SK-N-SH (cell line): Measurements from ENCODE around the gene AMPH.

Source experiments
- CTCF ChIP-seq: fragments of 200-600 bp; sonication (generic); IDR thresholded peaks from 2 replicates; pipeline ENCODE4 v1.6.1; 2017; ENCODE audit warnings: antibody characterized with exemption, mild to moderate bottlenecking, moderate library complexity
- EP300 ChIP-seq, 2 experiments: IDR thresholded peaks; 2 replicates each; pipeline versions ENCODE4 v1.4.0 to v1.6.1; 2012; ENCODE audit warnings: borderline replicate concordance in 1 of 2, low read depth in 1 of 2, low read length in 1 of 2
- GATA2 ChIP-seq: sonication (generic); formaldehyde crosslinking; IDR thresholded peaks from 2 replicates; pipeline ENCODE4 v1.5.0; 2020; ENCODE audit warnings: mild to moderate bottlenecking, missing genetic modification reagents
- RAD21 ChIP-seq: IDR thresholded peaks from 2 replicates; pipeline ENCODE4 v1.6.1; 2012; ENCODE audit warnings: mild to moderate bottlenecking, low read length
- REST ChIP-seq: IDR thresholded peaks from 2 replicates; pipeline ENCODE4 v1.6.1; 2012; ENCODE audit warnings: mild to moderate bottlenecking, low read depth, low read length, moderate library complexity
- RFX5 ChIP-seq: IDR thresholded peaks from 2 replicates; pipeline ENCODE4 v1.6.1; 2012; ENCODE audit warnings: mild to moderate bottlenecking, improper control_type of control experiment, low read length
- TAF1 ChIP-seq: IDR thresholded peaks from 2 replicates; pipeline ENCODE4 v1.6.1; 2012; ENCODE audit warnings: low read depth, mild to moderate bottlenecking, low read length, moderate library complexity, borderline replicate concordance
- TCF12 ChIP-seq: IDR thresholded peaks from 2 replicates; pipeline ENCODE4 v1.4.0; 2012

- TF ChIP-seq CTCF (no peak), RFX5 (no peak), TCF12 (no peak), EP300 (IDR thresholded peaks at IDR 0.05; ENCODE audit: borderline replicate concordance in 1 of 2, low read depth in 1 of 2, low read length in 1 of 2) (no peak), TAF1 (no peak), RAD21 (no peak), REST (no peak), GATA2 (no peak)
Measured at GRCh38 chr7:38502289-38502688, 128.9 kb downstream of the AMPH start.
